HG03565 (cell line): ENCODE results near the gene DEAF1.
"Not testable (repeated sequence)": the region's sequence is repeated elsewhere in the genome, so short reads cannot be mapped to it uniquely, and the experiment has no call there.

Experiments
- ATAC-seq: cut with Tn5 transposase; IDR thresholded peaks from one replicate; pipeline ENCODE4 v1.9.1; 2021; ENCODE audit warnings: mild to moderate bottlenecking, moderate library complexity; ENCODE audit not compliant: unreplicated experiment

Gene DEAF1, protein sequence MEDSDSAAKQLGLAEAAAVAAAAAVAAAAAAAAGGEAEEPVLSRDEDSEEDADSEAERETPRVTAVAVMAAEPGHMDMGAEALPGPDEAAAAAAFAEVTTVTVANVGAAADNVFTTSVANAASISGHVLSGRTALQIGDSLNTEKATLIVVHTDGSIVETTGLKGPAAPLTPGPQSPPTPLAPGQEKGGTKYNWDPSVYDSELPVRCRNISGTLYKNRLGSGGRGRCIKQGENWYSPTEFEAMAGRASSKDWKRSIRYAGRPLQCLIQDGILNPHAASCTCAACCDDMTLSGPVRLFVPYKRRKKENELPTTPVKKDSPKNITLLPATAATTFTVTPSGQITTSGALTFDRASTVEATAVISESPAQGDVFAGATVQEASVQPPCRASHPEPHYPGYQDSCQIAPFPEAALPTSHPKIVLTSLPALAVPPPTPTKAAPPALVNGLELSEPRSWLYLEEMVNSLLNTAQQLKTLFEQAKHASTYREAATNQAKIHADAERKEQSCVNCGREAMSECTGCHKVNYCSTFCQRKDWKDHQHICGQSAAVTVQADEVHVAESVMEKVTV

DNA sequence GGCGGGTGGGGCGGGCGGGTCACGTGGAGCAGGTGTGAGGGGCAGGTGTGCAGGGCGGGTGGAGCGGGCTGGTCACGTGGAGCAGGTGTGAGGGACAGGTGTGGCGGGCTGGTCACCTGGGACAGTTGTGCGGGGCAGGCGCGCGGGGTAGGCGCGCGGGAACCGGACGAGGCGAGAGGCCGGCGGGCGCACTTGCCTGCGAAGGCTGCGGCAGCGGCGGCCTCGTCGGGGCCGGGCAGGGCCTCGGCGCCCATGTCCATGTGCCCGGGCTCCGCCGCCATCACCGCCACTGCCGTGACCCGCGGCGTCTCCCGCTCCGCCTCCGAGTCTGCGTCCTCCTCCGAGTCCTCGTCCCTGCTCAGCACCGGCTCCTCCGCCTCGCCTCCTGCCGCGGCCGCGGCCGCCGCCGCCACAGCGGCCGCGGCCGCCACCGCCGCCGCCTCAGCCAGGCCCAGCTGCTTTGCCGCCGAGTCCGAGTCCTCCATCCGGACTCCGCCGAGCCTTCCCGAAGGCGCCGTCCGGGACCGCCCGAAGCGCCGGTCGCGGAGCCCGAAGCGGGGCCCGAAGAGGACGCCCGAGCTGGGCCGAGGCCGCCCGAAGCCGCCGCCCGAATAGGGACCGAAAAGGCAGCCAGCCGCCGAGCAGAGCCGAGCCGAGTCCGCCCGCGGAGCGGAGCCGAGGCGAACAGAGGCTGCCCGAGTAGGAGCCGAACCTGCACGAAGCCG lies at the start of gene DEAF1:
TSS of gene DEAF1 (minus strand) at position 660 of the 725 bp plus-strand sequence. CDS start at position 485, 175 bp downstream.
- peak; percentile 71 for ATAC-seq

DNA sequence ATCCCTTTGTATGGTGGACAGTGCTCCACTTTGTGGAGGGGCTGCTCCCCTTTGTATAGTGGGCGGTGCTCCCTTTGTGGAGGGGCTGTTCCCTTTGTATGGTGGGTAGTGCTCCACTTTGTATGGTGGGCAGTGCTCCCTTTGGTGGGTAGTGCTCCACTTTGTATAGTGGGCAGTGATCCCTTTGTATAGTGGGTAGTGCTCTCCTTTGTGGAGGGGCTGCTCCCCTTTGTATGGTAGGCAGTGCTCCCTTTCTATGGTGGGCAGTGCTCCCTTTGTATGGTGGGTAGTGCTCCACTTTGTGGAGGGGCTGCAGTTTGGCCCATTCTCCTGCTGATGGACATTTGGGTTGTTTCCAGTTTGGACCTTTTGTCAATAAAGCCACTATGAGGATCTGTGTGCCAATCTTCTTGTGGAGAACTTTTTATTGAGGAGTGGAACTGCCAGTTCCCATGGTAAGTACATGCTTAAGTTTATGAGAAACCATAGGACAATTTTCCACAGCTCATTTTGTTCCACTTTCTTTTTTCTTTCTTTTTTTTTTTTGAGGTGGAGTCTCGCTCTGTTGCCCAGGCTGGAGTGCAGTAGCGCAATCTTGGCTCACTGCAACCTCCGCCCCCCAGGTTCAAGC lies 47.7 kb upstream of the DEAF1 start:
- no peak for ATAC-seq

GRCh38 chr11:742156-742546 lies 47.1 kb upstream of the DEAF1 start:
- ATAC-seq: no peak

- not testable (repeated sequence) for ATAC-seq
Observed at GRCh38 chr11:737899-738298, 42.9 kb upstream of the DEAF1 start.

DNA sequence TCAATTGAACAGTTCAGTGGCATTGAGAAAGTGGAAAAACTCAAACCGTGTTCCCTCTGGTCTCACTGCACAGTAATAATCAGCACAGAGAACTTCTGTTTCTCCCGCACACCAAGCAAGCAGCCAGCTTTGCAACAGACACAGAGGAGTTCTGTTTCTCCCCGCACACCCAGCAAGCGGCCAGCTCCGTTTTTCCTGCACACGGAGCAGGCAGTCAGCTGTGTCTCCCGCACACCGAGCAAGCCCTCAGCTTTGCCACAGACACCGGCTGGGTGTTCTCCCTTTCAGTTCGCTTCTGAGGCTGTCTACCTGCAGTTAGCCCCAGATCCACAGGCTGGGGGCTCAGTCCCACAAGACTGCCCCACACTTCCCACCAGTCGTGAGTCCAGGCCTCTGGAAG lies 42.3 kb upstream of the DEAF1 start:
- no peak for ATAC-seq

DNA sequence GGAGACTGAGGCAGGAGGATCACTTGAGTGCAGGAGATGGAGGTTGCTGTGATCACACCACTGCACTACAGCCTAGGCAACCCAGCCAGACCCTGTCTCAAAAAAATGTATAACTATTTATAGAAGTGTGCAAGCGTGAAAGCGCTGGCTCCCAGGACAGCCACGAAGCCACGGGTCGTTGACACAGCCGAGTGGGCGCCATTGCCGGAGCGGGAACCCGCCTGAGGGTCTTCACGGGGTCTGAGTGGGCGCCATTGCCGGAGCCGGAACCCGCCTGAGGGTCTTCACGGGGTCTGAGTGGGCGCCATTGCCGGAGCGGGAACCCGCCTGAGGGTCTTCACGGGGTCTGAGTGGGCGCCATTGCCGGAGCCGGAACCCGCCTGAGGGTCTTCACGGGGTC lies 39.5 kb upstream of the DEAF1 start:
- not testable (repeated sequence) for ATAC-seq

GRCh38 chr11:733072-733471 lies 38.0 kb upstream of the DEAF1 start:
- no peak for ATAC-seq

DNA sequence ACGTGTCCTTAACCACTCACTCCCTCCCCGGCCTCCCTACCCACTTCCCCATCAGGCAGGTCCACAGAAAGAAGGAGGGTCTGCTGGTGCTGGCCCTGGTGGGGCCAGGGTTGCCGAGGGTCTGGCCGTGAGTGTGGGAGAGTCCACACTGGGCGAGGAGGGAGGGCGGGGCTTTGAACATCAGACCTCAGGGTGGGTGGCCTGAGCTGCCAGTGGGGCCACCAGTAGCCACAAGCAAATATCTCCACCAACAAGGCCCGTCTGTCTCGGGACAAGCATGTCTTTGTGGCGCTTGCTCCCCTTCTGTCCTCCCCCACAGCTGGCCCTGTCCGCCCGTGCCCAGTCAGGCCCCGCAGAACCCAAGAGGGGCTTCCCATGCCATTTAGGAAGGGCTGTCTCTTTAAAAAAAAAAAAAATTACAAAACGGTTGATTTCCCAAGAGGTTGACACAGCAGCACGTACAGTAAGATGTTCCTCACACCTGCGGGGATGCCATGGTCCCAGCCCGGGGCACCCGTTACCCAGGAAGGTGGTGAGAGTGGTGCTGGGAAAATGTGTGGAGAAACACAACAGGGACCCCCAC lies 34.6 kb upstream of the DEAF1 start:
- ATAC-seq: no peak

GRCh38 chr11:728901-729491 lies 34.0 kb upstream of the DEAF1 start:
- ATAC-seq: no peak

- peak; percentile 42 for ATAC-seq
Observed at GRCh38 chr11:727859-728748, 33.1 kb upstream of the DEAF1 start.

DNA sequence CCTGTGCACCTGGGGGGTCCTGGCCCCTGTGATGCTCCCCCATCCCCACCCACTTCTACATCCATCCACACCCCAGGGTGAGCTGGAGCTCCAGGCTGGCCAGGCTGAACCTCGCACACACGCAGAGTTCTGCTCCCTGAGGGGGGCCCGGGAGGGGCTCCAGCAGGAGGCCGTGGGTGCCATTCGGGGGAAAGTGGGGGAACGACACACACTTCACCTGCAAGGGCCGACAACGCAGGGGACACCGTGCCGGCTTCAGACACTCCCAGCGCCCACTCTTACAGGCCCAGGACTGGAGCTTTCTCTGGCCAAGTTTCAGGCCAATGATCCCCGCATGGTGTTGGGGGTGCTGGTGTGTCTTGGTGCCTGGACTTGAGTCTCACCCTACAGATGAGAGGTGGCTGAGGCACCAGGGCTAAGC lies 32.3 kb upstream of the DEAF1 start:
- ATAC-seq: no peak

- no peak for ATAC-seq
Observed at GRCh38 chr11:726278-727220, 31.5 kb upstream of the DEAF1 start.

GRCh38 chr11:725624-726202 lies 30.7 kb upstream of the DEAF1 start:
- no peak for ATAC-seq

GRCh38 chr11:724778-725386 lies 29.9 kb upstream of the DEAF1 start:
- no peak for ATAC-seq

GRCh38 chr11:724049-724777 lies 29.2 kb upstream of the DEAF1 start:
- no peak for ATAC-seq

- ATAC-seq: no peak
Observed at GRCh38 chr11:723120-723883, 28.3 kb upstream of the DEAF1 start.
